ENCODE data around the gene SEMA5B.

SEMA5B gene

GRCh38 chr3:122991236-122991985, 36.2 kb downstream of the SEMA5B start:
- DNase-seq = no peak

GRCh38 chr3:122989856-122990575, 37.5 kb downstream of the SEMA5B start:
- no peak for DNase-seq

- no peak for DNase-seq
These were observed 39.1 kb downstream of the SEMA5B start for GRCh38 chr3:122988508-122988907.

- DNase-seq = no peak
These were observed 39.7 kb downstream of the SEMA5B start for GRCh38 chr3:122987736-122988319.

- no peak for DNase-seq
These were observed 40.3 kb downstream of the SEMA5B start for GRCh38 chr3:122987231-122987630.

GRCh38 chr3:122986693-122987179, 40.8 kb downstream of the SEMA5B start:
- no peak for DNase-seq

GRCh38 chr3:122985539-122985938, 42.0 kb downstream of the SEMA5B start:
- no peak for DNase-seq

GRCh38 chr3:122984650-122985049, 42.9 kb downstream of the SEMA5B start:
- no peak for DNase-seq

GRCh38 chr3:122984007-122984406, 43.6 kb downstream of the SEMA5B start:
- DNase-seq = no peak

- DNase-seq = no peak
These were observed 45.1 kb downstream of the SEMA5B start for GRCh38 chr3:122982216-122983185.

- DNase-seq = no peak
These were observed 48.4 kb downstream of the SEMA5B start for GRCh38 chr3:122979211-122979610.

- no peak for DNase-seq
These were observed 49.0 kb downstream of the SEMA5B start for GRCh38 chr3:122978569-122978968.

GRCh38 chr3:122977746-122978466, 49.7 kb downstream of the SEMA5B start:
- DNase-seq = peak; percentile 15

- DNase-seq = no peak
These were observed 51.7 kb downstream of the SEMA5B start for GRCh38 chr3:122975924-122976293.

- DNase-seq = peak; percentile 26
These were observed 52.2 kb downstream of the SEMA5B start for GRCh38 chr3:122975163-122975923.

- DNase-seq = no peak
These were observed 52.8 kb downstream of the SEMA5B start for GRCh38 chr3:122974764-122975162.

- no peak for DNase-seq
These were observed 53.5 kb downstream of the SEMA5B start for GRCh38 chr3:122973893-122974615.

- DNase-seq = no peak
These were observed 55.4 kb downstream of the SEMA5B start for GRCh38 chr3:122972141-122972540.

- DNase-seq = no peak
These were observed 57.7 kb downstream of the SEMA5B start for GRCh38 chr3:122969585-122970469.

Measured in DMS153 (cell line).